Measurements from ENCODE around the gene ZNF280C.
"Not testable (repeated sequence)": the region's sequence is repeated elsewhere in the genome, so short reads cannot be mapped to it uniquely, and the experiment has no call there.

Gene ZNF280C

DNA sequence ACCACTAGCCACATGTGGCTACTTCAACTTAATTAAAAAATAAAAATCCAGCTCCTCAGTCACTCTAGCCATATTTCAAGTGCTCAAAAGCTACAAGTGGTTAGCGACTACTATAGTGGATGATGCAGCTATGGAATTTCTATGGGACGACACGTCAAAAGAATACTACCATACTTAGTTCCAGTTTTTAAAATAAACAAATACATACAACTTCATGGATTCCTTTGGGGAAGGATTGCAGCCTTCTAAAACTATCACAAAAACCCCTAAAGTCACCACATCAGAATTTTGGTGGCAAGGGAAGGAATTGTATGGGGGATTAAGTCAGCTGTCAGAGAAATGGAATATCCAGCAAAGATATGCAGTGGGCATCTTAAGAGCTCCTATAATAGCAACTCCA is 6.5 kb downstream of the ZNF280C start:
- in situ Hi-C loops (cut with MboI; ENCODE audit: low sequenced_read_pairs) = no loop called here

DNA sequence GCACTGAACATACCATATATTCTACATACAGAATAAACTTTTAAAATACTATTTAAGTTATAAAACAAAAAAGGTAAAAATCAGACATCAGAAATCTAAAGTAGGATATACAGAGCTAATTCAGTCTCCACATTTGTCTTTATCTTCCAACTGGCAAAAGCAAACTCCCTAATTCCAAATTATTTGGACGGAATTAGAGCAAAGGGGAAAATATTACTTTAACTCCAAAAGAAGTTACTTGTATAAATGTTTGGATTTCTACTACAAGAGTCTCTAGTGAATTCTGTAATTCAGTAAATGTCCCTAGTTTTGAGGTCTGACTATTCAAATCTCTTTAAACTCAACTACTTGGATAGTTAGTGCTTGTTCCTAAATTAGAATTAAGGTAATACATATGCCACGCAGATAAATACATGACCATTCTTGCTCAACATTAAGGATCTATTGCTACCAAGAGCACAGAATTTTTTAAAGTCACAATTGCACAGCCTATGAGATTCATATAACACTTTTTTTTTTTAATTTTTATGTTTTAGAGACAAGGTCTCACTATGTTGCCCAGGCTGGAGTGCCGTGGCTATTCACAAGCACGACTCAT is 7.3 kb downstream of the ZNF280C start:
- in situ Hi-C loops (cut with MboI; ENCODE audit: low sequenced_read_pairs) = no loop called here

DNA sequence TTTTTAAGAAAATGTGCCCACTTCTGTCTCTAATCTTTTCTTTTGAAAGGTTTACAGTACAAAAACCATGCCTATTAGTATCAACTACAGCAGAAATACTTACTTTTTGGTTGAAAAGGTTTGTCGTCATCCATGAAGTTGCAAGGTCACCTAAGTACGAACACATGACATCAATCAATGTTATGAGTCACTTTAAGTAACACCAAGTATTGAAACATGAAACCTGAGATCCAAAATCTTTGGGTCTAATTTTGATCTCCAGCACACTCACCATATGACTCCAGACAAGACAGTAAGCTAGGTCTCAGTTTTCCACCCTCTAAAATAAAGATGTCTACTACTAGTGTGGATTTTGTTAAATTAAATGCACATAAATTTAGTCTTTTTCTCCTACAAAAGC is 8.4 kb downstream of the ZNF280C start:
- in situ Hi-C loops (cut with MboI; ENCODE audit: low sequenced_read_pairs) = no loop called here

DNA sequence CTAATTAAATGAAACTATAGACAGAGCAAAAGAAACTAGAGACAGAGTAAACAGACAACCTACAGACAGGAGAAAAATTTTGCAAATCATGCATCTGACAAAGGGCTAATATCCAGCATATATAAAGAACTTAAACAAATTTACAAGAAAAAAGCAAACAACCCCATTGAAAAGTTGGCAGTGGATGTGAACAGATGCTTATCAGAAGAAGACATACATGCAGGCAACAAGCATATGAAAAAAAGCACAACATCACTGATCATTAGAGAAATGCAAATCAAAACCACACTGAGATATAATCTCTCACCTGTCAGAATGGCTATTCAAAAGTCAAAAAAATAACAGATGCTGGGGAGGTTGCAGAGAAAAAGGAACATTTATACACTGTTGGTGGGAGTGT is 14.8 kb downstream of the ZNF280C start:
- in situ Hi-C loops (cut with MboI; ENCODE audit: low sequenced_read_pairs) = no loop called here

DNA sequence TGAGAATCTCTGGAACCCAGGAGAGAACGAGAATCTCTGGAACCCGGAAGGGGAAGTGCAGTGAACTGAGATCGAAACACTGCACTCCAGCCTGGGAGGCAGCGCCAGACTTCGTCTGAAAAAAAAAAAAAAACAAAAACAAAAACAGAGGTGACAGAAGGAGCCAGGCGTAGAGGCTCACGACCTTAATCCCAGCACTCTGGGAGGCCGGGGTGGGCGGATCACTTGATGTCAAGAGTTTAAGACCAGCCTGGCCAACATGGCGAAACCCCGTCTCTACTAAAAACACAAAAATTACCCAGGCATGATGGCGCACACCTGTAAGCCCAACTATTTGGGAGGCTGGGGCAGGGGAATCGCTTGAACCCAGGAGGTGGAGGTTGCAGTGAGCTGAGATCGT is 17.0 kb downstream of the ZNF280C start:
- in situ Hi-C loops (cut with MboI; ENCODE audit: low sequenced_read_pairs) = no loop called here

DNA sequence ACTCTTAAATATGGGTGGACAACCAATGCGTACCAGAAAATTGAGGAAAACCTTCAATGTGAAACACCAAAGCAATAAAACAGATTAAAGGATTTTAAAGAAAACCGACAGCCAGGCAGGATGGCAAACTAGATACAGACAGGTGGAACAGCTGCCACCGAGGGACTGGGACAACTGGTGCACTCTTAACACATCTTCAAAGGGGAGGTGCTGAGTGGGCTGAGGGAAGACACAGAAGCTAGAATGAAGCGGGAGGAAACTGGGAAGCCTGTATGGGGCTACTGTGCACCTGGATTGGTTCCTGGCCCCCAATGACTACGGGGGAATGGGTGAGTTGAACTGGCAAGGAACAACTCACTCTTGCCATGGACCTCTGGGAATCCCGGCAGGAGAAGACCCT is 20.7 kb downstream of the ZNF280C start:
- in situ Hi-C loops (cut with MboI; ENCODE audit: low sequenced_read_pairs) = no loop called here

DNA sequence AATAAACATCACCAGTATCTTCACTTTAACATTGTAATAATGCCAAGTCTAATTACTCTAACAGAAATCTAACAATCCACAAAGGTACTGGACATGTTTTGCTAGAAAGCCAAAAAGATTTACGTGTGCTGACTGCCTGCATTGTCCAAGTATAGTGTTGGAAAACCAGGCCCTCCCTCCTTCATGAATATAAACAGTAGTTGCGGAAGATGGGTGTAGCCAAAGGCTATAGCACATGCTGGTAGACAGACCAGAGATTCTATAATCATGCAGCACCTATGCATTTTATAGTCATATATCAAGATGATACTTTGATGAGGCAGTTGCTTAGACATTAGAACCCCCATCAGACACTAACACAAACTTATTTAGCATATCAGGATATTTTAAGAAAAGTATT is 22.6 kb downstream of the ZNF280C start:
- in situ Hi-C loops (cut with MboI; ENCODE audit: low sequenced_read_pairs) = no loop called here

DNA sequence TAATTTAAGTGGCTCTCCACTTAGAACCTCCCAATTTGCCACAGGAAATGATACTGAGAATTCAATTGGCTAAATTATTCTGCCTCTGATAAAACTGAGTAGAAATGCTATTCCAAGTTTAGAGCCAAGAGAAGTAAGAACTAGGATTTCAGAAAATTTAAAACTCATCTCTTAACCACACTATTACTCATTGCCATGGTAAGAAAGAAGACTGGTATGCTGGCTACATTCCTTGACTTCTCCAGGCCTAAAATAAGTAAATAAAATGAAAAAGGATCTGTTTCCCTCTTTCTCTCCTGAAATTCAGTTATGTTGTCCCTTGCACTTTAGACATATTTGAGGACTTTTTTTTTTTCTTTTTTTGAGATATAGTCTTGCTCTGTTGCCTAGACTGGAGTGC is 23.3 kb downstream of the ZNF280C start:
- in situ Hi-C loops (cut with MboI; ENCODE audit: low sequenced_read_pairs) = no loop called here

DNA sequence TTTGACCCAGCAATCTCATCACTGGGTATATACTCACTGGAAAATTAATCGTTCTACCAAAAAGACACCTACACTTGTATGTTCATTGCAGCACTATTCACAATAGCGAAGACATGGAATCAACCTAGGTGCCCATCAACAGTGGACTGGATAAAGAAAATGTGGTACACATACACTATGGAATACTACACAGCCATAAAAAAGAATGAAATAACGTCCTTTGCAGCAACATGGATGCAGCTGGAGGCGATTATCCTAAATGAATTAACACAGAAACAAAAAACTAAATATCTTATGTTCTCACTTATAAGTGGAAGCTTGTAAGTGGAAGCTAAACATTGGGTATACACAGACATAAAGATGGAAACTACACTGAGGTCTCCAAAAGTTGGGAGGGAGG is 37.5 kb downstream of the ZNF280C start:
- in situ Hi-C loops (cut with MboI; ENCODE audit: low sequenced_read_pairs) = not testable (repeated sequence)

DNA sequence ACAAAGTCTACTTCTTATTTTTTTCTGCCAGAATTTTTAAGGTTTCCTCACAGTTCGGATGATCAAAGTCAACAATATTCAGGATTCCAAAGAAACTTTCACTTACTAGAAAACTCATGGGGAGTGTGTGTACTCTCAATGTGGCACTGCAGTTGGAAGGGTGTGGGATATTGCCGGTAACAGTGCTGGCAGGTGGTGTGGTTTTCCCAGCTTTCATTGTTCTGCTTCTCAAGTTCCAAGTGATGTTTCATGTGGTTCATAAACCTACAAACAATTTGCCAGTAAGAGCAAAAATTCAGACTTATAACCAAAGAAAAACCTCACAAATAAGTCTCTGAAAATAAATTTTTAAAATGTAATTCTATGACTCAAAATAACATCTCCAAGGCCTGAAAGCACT is 39.8 kb downstream of the ZNF280C start:
- in situ Hi-C loops (cut with MboI; ENCODE audit: low sequenced_read_pairs) = no loop called here

DNA sequence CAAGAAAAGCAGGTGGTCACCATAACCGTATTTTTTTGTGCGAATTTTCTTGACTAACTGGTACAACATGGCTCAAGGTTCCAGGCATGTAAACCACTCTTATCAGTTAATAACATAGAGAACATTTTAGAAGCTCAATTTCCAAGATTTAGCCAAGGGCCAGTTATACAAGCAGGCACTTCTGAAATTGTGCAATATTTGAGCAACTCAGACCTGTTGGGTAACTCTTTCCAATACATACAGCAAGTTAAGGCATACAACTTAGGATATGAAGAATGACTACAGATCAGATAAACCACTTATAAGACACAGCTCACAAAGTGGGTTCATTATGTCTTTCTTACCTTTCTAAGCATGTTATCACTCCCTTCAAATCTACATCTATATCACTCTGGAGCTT is 43.9 kb downstream of the ZNF280C start:
- in situ Hi-C loops (cut with MboI; ENCODE audit: low sequenced_read_pairs) = no loop called here

DNA sequence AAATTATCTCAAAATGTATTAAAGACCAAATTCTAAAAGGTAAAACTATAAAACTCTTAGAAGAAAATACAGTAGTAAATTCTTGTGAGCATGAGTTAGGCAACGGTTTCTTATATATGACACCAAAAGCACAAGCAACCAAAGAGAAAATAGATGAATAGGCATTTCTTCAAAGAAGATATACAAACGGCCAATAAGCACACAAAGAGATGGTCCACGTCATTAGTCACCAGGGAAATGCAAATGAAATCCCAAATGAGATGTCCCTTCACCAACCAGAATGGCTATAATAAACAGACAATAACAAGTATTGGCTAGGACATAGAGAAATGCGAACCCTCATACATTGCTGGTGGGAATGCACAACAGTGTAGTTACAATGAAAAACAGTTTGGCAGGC is 52.4 kb downstream of the ZNF280C start:
- in situ Hi-C loops (cut with MboI; ENCODE audit: low sequenced_read_pairs) = no loop called here

DNA sequence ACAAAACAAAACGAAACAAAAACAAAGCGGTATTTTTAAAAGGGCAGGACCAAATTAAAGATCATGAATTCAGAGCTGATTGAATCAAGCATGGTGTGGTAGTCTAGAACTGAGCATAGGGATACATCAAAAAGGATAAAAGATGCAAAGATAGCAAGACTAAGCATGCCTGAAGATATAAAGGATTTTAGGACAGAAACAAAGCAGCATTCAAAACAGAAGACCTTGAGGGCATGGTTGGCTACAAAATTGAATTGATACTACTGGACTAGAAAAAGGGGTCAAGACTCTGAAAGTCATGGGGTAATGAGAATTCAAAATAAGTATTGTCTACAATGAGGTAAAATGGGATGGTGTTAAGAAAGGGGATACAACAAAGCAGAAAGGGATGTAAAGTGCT is 55.3 kb downstream of the ZNF280C start:
- in situ Hi-C loops (cut with MboI; ENCODE audit: low sequenced_read_pairs) = no loop called here

DNA sequence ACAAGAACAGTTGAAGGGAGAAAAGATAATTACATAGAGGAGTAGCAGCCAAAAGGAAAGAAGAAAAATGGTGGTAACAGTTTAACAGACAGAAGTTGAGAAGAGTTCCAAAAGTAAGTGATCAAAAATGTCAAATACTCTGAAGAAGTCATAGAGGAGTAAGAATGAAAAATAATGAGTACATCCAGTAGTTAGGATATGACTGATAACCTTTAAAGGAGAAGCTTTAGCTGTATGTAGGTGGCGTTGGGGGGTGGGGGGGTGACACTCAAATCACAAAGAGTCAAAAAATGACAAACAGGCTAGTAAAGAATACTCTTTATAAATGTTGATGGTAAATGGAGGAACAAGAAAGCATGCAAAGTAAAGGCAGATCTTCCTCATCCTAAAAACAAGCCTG is 56.3 kb downstream of the ZNF280C start:
- in situ Hi-C loops (cut with MboI; ENCODE audit: low sequenced_read_pairs) = no loop called here

DNA sequence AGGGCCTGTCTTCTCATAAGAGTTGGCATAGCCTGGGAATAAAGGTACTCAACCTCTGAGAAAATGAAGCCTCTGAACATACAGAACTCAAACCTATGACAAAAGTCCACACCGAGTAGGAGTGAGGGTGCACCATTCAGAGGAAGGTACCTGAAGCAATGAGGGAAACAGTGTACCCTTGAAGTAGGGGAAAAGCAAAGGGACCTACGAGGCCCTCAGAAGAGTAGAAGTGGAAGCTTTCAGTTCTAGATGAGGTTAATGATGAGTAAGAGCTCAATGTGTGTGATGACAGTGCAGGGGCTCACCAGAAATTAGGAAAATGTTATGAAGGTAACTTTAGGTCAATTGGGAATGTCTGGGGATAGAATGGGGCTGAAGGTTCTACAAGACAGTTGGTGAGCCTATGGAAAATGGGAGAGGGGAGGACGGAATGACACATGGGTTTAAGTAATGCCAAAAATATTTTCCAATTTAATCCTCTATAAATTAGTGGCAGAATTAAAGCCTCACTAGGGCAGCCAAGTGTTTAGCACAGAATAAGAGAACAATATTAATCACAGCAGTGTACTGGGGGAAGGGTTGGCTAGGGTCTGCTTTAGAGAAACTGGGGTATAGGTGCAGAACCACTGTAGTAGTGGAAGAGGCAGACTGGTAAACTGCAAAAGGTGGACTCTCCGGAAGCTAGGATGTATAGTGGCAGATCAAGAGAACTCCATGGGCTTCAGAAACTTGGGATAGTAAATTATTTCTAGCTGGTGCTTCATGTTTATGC is 57.1 kb downstream of the ZNF280C start:
- in situ Hi-C loops (cut with MboI; ENCODE audit: low sequenced_read_pairs) = no loop called here

DNA sequence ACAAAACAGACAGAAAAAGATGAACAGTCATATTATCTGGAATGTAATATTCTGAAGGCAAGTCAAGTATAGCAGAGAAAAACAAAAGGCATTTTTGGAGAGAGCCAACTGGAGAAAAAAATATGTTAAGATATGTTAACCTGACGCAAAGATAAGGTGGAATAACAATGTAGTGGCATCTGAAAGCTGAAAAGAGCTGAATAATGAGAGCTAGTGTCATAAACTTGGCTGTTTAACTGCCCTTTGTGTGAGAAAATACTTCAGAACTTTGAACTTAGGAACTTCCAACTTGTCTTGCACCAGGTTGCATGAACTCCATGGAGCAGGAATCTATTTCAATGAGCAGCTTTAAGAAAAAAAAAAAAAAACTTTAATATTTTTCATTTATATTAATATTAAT is 64.1 kb downstream of the ZNF280C start:
- in situ Hi-C loops (cut with MboI; ENCODE audit: low sequenced_read_pairs) = no loop called here

DNA sequence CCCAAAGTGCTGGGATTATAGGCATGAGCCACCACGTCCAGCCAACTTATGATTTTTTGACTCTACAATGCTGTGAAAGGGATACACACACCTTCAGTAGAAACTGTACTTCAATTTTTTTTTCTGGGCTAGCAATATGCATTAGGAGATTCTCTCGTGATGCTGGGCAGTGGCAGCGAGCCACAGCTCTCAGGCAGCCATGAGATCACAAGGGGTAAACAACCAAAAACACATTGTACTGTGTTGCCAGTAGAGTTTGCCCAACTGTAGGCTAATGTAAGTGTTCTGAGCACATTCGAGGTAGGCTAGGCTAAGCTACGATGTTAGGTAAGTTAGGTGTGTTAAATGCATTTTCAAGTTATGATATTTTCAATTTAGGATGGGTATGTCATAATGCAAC is 71.2 kb downstream of the ZNF280C start:
- in situ Hi-C loops (cut with MboI; ENCODE audit: low sequenced_read_pairs) = no loop called here

DNA sequence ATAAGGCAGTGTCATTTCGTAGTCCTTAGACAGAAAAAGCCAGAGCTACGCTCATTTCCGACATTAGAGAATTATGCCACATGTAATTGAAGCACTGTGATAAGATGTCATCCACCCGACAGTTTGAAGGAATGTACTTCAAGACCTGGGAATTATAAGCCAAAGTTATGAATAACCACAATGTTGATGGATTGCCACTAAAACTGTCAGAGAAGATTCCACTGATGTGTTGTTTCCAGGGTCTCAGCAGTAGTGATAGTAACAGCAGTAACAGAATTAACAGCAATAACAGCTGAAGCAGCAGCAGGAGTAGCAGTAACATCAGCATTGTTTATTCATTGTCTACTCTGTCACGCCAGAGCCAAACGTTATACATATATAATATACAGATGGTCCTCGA is 72.2 kb downstream of the ZNF280C start:
- in situ Hi-C loops (cut with MboI; ENCODE audit: low sequenced_read_pairs) = no loop called here

DNA sequence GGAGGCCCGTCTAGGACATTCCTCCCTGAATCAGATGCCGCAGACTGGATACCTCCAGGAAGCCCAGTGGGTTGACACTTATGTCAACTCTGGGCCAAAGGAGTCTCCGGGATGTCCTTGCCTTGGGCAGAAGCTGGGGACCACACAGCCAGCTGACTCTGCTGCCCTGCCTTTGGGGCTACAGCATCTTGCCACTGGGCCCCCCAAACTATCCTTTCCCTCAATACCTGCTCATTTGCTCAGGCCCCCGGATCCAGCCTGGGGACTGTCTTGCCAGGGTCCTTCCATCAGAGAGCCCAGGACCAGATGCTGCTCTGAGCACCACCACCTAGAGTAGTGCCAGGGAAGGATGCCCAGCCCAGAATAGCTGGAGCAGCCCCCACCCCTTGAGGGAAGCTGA is 77.9 kb downstream of the ZNF280C start:
- in situ Hi-C loops (cut with MboI; ENCODE audit: low sequenced_read_pairs) = no loop called here

DNA sequence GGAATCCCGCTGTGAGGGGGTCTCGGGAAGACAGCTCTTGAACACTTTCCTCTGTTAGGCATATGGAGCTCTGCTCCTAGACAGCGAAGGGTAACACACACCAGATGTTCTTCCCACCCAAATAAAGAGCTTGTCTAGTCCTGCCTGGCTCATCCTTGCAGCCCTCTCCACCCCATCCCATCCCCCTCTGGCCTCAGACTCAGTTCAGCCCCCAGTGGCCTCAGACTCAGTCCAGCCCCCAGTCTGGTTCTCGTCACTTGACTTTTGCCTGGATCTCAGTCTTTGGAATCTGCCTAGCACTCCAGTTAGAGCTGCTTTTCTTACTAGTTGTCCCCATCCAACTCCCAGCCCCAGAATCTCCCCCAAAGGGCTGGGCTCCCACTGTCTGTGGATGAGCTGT is 82.0 kb downstream of the ZNF280C start:
- in situ Hi-C loops (cut with MboI; ENCODE audit: low sequenced_read_pairs) = no loop called here

DNA sequence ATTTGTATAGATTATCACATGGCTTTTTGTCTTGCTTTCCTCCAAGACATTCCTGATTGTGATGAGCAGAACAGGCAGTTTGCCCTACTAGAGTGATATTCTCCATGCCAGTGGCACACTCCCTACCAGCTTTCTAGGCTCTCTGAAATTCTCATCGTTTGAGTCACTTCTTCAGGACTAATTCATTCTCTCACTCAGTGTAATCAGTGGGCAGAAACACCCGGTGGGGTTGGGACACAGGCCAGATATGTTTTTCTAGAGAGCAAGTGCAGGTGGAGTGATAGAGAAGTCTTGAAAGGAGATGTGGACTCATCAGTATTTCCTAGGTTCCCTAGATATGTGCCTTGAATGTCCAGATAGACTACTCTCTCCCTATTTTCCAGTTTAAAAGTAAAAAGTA is 83.8 kb downstream of the ZNF280C start:
- in situ Hi-C loops (cut with MboI; ENCODE audit: low sequenced_read_pairs) = no loop called here

DNA sequence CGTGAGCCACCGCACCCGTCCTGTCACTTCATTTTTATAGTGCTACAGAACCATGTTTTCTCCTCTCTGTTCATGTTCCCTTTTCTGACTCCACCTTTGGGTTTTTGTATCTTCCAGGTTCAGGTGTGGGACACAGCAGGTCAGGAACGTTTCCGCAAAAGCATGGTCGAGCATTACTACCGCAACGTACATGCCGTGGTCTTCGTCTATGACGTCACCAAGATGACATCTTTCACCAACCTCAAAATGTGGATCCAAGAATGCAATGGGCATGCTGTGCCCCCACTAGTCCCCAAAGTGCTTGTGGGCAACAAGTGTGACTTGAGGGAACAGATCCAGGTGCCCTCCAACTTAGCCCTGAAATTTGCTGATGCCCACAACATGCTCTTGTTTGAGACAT is 84.5 kb downstream of the ZNF280C start:
- in situ Hi-C loops (cut with MboI; ENCODE audit: low sequenced_read_pairs) = no loop called here

Measured in hTERT RPE-1 (cell line).